ELF-1 (cell line): Measurements from ENCODE around the gene UTP3.
"Not testable (repeated sequence)": the region's sequence is repeated elsewhere in the genome, so short reads cannot be mapped to it uniquely, and the experiment has no call there.

Experiments used
- DNase-seq: peaks from one replicate; pipeline ENCODE4 v3.0.0-alpha.2; 2016; ENCODE audit warnings: low read depth, low spot score

Gene UTP3

DNA sequence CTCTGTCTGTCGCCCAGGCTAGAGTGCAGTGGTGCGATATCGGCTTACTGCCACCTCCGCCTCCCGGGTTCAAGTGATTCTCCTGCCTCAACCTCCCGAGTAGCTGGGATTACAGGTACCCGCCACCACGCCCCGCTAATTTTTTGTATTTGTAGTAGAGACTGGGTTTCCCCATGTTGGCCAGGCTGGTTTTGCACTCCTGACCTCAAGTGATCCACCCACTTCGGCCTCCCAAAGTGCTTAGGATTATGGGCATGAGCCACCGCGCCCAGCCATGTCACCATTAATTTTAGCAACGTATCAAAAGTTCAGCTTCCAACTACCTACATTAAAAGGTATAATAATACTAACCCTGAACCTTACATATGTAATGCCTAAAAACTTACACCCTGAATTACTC, 940 bp upstream of the UTP3 start:
- no peak for DNase-seq

DNA sequence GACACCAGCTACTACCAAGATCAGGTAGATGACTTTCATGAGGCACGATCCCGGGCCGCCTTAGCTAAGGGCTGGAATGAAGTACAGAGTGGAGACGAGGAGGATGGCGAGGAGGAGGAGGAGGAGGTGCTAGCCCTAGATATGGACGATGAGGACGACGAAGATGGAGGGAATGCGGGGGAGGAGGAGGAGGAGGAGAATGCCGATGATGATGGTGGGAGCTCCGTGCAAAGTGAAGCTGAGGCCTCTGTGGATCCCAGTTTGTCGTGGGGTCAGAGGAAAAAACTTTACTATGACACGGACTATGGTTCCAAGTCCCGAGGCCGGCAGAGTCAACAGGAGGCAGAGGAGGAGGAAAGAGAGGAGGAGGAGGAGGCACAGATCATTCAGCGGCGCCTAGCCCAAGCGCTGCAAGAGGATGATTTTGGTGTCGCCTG, 481 bp downstream of the UTP3 start:
- DNase-seq = no peak

DNA sequence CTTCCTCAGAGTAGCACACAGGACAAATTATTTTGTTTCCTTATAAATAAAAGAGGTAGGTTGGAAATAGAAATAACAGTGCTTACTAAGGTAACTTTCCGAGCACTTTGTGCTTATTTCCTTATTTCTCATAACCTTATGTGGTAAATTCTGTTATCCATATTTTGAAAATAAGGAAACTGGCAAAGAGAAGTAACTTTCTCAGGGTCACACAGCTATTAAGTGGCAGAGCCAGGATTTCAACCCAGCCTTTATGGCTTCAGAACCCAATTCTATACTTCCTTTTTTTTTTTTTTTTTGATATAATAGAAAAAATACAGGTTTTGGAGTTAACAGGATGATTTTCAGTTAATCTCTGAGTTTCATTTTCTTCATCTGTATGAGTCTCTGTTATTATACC, 3.3 kb downstream of the UTP3 start:
- DNase-seq = no peak

DNA sequence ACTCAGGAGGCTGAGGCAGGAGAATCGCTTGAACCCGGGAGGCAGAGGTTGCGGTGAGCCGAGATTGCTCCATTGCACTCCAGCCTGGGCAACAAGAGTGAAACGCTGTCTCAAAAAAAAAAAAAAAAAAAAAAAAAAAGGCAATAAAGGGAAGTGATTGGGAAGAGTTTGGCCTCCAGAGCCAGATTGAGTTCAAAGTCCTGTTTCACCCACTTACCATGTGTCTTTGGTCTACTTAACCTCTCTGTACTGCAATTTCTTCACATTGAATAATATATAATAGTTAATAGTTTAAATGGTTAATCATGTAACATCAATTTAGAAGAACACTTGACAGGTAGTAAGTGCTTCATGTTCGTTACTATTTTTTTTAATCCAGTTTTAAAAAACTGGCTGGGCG, 6.3 kb downstream of the UTP3 start:
- DNase-seq = not testable (repeated sequence)

DNA sequence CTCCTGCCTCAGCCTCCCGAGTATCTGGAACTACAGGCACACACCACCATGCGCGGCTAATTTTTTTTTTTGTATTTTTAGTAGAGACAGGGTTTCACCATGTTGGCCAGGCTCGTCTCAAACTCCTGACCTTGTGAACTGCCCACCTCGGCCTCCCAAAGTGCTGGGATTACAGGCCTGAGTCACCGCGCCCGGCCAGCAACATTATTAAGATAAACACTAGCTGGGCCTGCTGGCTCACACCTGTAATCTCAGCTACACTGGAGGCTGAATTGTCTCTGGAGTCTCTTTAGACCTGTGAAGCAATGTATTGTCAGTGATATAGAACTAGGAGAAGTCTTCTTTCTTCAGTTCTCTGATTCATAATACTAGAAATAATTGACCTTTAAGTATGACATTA, 10.1 kb downstream of the UTP3 start:
- DNase-seq = not testable (repeated sequence)

DNA sequence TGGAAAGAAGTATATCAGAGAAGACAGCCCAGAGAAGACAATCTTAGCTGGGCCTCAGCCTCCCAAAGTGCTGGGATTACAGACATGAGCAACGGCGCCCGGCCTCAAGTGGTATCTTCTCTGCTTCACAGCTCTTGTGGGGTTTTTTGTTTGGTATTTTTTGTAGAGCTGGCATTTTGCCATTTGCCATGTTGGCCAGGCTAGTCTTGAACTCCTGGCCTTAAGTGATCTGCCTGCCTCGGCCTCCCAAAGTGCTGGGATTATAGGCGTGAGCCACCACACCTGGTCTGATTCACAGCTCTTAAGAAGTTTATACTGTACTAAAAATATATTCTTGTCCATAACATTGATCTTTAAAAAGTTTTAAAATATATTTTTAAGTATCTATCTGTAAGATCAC, 12.4 kb downstream of the UTP3 start:
- no peak for DNase-seq

DNA sequence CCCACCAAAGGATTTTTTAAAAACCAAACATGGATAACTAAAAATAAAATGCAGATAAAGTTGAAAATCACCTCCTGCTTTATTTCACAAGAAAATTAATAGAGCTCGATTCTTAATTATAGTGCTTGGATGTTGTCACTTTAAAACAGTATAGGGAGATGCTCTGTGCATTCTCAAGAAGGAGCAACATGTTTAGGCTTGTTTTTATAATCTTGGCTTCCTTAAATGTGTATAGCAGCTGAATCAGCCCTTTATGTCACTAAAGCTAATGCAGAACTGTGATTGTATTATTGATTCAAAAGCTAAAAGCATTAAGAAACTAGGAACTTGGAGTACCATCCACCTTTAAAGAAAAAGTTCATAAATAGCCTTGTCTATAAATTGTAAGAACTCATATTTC, 12.9 kb downstream of the UTP3 start:
- DNase-seq = no peak

DNA sequence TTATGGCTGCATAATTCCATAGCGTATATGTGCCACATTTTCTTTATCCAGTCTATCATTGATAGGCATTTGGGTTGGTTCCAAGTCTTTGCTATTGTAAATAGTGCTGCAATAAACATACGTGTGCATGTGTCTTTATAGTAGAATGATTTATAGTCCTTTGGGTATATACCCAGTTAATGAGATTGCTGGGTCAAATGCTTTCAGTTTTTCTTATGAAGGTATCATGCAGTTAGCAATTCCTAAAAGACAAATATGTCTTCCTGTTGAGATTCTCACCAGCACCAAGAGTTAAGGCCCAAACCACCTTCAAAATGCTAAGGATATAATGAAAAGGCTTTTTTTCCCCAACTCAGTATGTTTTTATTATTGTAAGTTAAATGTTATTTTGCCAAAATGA, 14.3 kb downstream of the UTP3 start:
- DNase-seq = not testable (repeated sequence)

DNA sequence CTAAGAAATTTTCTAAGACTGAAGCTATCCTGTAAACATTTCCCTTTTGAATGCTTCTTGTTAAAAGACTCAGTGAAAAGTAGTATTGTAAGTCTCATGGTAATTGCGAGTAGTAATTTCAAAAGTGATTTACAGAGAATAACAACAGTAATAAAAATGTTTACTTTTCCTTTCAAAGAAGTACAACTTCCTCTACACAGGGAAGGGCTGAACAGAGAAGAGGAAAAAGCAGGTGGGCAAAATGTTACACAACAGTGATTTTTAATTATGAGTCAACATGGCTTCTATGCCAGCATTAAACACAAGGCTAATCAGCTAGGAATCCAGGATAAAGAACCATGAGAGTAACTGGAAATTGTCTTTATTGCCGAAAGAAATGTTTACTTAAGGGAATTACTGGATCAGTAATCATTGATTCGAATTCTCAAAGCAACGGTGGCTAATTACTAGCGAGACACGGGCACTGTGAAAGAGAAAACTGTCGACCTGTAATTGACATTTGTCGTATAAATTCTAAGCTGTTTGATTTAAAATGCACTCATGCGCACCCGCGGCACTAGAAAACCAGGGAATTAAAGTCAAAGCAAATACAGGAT, 15.4 kb downstream of the UTP3 start:
- no peak for DNase-seq

DNA sequence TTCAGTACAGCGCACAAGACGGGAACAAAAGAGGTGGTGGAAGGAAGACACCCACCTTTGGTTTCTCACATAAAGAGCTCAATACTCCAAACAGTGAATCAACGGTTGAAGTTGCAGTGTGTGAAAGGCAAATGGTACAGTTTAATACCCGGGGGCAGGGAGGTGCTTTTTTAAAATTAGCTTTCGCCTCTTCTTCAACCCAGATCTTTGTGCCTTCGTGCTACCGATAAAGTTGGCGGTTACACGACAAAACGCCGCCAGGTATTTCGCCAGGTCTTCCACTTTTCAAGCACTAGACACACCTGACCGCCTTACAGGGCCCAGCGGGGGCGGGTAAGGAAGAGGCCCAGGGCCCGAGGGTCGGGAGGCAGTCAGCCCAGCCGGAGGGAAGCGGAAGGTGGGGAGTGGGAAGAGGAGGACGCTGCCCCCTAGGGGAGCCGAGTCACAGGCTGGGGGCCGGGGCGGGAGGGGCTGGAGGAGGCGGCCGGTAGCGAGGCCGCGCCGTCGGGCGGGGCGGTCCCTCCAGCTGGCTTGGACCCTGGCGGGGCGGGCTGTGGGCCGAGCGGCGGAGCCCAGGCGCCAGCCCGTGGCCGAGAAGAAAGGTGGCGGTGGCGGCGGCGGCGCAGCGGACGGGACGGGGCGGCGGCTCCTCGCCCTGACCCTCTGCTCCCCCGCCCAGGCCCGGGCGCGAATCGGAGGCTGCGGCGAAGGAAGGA, 16.0 kb downstream of the UTP3 start:
- peak; percentile 88 for DNase-seq

DNA sequence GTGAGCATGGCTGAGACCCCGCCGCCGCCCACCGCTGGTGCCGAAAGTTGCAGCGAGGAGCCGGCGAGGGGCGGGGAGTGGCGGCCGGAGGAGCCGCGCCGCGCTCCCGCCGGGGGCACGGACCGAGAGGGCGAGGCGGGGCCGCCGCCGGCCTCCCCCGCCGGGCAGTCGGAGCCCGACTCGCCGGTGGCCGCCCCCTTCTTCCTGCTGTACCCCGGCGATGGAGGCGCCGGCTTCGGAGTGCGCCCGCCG, 16.5 kb downstream of the UTP3 start:
- DNase-seq = no peak

DNA sequence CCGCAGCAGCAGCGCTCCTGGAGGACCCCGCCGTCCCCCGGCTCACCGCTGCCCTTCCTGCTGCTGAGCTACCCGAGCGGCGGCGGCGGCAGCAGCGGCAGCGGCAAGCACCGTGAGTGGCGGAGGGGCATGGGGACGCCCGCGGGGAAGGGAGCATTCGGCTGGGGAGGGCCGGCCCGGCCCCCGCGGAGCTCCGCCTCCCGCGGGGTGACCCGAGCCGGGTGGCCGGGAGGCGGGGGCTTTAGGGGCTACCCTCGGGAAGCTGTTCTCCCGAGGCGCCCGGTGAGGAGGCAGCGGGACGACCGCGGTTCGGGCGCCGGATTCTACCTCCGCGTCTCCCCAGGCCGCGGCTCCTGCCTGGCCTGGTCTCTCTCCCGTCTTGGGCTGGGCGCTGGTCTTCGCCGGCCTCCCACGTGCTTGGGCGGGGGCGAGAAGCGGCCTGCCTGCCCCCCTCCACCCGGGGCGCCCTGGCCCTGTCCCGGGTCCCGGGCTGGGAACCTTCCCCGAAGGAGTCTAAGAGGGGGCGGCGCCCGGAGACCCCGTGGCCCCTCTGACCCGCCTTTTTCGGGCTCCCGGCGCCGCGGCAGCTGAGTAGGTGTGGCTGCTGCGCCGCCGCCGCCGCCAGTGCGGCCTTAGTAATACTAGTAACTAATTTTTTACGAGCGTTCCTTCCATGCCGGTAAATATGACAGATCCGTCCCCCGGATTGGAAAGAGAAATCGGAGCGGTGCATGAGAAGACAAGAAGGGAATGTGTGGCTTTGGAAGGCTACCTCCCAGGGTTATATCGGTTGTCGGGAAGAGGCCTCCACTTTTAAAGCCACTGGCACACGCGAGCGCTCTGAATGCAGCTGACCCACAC, 17.1 kb downstream of the UTP3 start:
- DNase-seq = peak; percentile 85

DNA sequence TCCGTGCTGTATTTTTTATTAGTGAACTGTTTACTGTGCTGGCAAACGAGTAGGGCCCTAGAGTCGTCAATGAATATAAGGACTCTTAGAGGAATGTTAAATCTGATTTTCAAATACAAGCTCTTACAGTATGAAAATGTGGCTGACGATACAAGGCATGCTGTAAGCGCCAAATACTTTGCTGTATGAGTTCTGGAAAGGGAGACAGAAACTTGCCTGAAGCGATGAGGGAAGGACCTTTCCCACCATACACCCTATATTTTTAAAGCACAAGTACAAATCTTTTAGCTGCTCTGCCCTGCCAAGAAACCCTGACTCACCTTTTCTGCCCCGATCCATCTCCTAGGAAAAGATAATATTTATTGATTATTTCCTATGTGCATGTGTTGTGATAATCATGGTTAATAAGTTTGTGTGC, 17.7 kb downstream of the UTP3 start:
- DNase-seq = peak; percentile 36

DNA sequence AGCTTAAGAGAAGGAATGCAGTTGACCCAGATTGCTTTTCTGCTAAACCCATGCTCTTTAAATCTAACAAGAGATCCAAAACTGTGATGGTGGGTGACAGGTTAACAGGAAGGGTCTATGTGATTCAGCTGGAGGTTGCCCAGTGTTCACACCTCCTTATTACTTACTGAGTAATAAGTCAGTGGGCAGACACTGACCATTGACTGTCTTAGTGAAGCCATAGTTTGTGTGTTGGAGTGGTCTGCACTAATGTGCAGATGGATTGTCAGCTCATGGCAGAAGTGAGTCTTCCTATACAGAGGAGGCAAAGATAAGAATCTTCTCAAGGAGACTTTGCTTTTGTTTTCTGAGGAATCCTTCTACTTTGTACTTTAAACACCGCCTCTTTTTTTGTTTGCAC, 18.2 kb downstream of the UTP3 start:
- peak; percentile 26 for DNase-seq

DNA sequence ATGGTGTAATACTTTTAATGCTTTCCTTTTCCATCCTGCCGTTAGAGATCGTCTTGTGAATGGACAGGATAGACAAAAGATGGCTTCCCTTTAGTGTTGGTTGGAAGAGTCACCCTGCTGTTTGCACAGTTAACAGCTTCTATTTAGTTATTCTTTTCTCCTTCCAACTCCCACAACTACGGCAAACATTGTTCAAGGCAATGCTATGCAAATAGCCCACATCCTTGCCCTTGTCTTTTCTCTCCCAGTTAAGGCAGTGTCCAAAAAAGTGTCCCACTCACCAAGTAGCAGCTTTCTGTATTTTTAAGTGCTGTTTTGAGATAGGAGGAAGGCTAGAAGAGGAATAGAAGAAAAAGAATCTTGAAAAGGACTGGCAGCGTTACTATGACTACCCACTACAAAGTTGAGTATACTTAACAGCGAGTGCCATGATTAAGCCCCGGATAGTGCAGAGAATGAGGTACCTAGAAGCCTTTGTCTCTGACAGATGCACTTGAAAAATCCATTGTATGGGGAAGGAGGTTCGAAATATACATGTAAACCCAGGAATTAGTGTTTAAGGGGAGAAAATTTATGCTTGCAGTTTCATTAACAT, 21.4 kb downstream of the UTP3 start:
- DNase-seq = no peak

DNA sequence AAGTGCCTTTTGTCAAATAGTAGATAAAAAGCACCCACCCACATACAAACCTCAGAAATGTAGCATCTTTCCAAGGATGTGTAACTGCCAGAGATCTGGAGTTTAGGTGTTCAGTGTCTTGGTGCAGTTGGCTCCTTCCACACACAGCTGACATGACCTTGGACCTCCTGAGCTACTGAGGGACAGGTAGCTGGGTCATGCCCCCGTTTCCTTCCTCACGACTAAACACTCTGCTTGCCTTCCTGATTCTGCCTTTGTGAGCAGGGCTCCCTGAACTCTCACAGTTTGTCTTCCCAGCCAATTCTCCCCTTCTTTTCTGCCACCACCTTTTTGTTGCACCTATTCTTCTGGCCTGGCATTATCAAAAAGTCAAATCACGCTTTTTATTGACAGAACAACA, 23.3 kb downstream of the UTP3 start:
- no peak for DNase-seq

DNA sequence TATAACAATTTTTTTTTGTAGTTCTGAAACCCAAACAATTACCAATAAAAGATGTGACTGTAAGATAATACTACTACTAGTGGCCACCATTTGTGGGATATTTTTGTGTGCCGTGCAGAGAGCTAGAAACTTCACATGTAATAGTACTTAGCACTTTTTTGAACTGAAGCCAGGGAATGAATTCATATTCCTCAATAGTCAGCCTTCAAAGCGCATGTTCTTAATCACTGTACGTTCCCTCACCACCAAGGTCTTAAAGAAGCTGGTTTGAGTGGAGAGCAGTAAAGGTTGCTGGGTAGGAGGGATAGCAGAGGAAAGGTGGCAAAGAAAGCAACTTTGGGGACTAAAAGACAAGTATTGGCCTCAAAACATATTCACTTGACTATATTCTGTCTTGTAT, 23.8 kb downstream of the UTP3 start:
- DNase-seq = no peak

DNA sequence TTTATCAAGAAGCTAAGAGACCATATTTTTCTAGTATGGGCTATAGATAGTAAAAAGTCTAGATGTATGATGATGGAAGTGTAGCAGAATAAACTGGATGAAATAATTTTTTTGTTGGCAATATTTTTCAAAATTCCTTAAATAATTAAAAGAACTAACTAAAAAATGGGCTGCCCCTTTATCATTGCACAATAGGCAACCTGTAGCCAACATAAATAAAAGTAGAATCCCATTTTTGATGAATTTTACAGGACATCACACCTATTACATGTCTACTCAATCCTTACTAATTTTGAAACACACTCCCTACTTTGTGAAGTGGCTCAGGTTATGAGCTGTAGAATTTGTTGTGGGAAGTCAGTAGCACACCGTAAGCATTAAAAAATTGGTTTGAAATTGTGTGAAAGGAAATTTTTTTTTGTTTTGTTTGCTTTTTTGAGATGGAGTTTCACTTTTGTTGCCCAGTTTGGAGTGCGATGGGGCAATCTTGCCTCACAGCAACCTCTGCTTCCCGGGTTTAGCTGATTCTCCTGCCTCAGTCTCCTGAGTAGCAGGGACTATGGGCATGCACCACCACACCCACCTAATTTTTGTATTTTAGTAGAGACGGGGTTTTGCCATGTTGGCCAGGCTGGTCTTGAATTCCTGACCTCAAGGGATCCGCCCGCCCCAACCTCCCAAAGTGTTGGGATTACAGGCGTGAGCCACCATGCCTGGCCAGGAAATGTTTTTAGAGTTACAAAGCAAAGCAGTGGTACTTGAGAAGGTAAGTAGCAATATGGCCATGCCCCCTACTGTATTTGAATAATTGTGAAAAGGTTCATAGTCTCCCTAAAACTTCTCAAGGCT, 24.5 kb downstream of the UTP3 start:
- no peak for DNase-seq

DNA sequence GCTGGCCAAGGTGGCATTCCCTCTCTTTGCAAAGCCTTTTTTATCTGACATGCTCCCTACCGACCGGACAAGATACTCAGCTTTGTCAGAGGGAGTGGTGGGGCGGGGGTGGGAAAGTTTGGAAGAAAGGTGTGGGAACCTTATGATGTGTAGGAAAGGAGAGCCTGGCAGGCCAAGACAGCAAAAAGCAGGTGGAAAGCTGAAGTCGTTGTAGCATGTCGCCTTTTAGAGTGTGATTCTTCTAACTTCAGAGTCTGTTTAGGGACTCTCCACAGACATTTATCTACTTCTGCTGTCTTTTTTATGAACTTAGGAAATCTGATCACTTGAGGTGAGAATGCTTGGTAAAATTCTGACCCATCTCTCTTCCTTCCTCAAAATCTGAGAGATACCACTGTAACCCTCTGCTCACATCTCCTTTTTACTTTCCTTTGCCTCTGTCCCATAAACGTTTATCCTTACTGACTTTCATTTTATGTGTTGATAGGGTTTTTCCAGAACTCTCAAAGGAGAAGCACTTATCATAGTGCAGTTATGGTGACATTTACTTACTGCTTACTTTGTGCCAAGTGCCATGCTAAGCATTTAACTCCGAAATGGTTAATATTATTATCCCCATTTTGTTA, 25.2 kb downstream of the UTP3 start:
- DNase-seq = peak; percentile 32

DNA sequence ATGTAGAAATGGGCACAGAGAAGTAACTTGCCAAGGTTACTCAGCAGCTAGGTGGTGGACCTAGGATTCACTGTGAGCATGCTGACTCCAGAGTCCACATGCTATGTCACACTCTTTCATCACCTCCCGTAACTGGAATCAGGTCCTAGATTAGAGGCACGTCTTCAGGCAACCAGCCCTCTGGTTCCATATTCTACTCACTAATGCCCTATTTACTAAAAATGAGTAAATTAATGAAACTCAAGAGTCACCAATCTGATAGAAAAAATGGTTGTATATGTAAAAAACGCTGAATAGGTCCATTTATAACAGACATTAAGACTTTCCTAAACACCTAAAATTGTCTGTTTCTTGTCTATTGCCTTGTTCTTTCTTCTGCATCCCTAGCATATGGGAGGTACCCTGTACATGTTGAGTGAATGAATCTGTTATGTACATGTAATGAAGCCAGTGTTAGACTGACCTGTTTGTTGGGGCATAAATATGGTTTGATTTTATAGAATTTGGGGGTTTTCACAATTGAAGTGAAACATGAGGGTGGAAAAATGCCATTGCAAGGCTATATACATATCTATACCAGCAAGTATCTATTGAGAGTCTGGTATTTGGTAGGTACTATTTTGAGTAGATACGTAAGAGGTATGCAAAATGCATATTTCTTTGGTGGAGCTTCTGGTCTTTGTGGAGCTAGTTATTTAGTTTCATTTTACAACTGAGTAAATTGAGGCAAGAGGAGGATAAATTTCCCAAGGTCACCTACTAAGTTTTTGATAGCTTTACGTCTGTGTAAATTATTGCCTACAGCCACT, 26.0 kb downstream of the UTP3 start:
- DNase-seq = no peak
